NCI-H774 (cell line): ENCODE results near the gene TMEM271.

Experiments used
- DNase-seq: peaks from one replicate; lab custom pipeline; 2025; lab: John Stamatoyannopoulos, UW

The TMEM271 gene, protein sequence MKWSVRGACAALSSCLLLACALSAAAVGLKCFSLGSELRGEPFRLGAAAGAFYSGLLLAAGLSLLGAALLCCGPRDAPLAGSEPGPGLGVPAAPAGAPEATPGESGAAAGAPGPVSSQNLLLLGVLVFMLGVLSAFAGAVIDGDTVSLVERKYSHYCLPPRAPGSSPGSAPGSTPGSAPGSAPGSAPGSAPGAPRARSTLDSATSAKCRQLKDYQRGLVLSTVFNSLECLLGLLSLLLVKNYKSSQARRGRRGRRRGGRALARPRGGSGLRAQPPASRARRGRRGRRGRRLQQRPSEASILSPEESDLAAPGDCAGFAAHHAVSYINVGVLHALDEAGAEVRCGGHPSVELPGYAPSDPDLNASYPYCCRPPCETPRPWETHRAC

DNA sequence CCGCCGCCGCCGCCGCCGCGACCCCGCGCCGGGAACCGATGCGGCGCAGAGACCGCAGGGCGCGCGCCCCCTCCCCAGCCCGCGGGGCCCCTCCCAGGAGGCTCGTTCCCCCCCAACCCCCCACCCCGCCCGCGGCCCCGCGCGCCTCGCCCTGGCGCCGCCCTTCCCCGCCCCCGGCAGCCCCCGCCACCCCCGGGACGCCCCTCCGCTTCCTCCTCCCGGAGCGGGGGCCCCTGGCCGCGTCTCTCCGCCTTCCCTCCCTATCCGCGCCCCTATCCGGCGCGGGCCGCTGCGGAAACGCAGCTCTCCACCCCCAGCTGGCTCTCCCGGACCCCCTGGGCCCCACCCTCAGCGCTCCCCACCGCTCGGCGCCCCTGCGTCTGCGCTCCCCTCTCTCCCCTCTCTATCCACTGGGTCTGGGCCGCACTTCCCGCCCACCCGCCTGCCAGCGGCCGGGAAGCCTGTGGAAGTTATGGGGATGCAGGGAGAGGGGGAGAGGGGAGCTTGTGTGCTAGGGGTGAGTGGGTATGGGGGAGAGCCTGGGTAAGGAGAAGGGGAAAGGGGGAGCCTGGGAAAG lies at the start of gene TMEM271:
TSS of gene TMEM271 (minus strand) at position 51 of the 577 bp plus-strand sequence. CDS start 233 bp downstream, outside the sequence.
- no peak for DNase-seq

DNA sequence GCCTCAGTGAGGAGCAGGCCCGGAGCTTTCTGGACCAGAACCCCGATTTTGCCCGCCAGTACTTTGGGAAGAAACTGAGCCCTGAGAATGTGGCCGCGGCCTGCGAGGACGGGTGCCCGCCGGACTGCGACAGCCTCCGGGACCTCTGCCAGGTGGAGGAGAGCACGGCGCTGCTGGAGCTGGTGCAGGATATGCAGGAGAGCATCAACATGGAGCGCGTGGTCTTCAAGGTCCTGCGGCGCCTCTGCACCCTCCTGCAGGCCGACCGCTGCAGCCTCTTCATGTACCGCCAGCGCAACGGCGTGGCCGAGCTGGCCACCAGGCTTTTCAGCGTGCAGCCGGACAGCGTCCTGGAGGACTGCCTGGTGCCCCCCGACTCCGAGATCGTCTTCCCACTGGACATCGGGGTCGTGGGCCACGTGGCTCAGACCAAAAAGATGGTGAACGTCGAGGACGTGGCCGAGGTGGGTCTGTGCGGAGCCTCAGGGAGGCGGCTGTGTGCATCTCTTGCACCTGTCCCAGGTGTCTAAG lies 49.6 kb upstream of the TMEM271 start:
- no peak for DNase-seq

DNA sequence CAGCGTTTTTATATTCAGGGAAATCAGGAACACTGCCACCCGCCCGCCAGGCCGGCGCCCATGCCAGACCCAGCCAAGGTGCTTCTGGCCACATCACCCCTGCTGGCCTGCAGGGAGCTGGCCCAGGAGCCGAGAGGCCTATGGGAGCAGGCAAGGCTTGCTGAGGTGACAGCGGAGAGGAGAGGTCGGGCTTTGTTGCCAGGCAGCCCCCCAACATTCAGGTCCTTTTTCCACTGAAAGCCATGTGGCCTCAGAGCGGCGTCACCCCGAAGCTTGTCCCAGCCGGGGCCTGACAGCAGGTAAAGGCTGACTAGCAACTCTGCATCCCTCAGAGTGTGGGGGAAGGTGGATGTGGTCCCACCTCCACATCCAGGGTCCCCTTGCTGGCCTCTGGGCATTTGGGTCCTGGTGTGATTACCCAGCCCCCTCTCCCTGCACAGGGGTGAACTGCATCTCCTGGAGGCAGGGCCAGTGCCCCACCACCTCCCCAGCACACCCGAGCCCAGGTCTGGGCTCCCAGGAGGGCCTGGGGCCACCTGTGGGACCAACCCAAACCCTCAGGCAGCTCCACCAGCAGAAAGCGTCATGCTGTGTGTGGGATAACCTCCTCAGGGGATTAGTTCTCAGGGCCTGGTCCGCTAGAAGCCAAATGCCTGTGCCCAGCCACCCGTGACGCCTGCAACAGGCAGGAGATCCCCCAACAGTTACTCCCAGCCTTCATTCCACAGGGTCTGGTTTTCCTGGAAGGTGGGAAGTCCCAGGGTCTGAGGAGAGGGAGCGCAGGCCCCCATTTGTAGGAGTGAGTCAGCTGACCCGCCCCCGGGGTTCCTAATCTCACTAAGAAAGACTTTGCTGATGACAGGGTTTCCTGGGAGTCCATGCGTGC lies 48.9 kb upstream of the TMEM271 start, which contains the start of gene PDE6B:
TSS of gene PDE6B (plus strand) at position 869 of the 886 bp plus-strand sequence. CDS start 54 bp downstream, outside the sequence.
- no peak for DNase-seq

DNA sequence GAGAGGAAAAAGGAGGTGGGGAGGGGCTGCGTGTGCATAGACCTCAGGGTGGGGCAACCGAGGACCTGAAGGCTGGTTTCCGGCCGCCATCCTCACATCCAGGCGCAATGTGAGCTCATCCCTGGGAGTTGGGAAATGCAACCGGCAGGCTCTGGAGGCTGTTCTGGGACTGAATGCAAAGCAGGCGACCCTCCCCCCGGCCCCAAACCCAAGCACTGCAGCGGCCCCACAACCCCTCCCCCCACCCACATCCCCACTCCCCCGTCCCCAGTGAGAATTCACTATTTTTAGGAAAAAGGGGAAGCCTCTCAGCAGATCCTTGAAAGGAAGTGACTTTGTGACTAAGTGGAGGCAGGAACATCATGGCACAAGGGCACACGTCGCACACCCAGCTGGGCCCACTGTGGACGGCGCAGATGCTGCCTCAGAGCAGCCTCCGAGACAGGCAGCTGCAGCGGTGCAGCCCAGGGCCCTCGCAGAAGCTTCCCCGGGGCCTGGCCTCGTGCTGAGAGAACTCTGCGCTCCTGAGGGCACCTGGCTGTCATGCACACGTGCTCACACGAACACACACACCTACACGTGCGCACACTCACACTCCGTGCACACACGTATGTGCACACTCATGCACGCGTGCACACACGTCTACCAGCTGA lies 47.9 kb upstream of the TMEM271 start:
- DNase-seq = no peak

DNA sequence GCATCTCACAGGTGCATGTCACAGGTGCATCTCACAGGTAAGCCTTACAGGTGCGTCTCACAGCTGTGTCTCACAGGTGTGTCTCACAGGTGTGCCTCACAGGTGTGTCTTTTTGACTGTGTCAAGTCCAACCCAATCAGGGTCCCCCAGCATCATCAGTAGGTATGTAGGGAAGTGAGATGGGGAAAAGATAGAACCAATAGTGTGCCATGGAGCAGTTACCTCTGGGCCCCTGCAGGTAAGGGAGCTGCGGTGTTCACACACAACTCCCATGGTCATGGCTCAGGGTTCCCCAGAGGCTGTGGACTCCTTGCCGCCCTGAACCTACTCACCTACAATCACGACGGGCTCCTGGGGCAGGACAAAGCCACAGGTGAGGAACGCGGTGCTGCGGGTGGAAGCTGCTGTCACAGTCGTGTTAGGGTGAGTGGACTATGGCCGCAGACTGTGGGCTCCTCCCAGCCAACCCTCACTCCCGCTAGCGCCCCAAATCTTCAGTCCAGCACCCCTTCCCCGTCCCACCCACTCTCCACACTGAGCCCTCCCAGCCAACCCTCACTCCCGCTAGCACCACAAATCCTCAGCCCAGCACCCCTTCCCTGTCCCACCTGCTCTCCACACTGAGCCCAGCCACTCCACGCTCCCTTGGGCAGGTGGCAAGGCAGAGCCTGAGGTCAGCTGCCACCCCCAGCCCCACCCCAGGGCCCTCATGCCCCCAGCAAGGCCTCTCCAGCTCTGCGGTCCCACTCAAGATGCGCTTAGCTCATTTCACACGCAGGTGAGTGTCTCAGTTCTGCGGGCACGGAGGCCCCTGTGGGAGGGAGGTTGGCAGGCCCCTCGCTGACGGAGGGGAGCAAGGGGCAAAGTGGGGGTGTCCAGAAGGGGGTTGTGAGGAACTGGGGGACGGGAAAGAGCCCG lies 47.2 kb upstream of the TMEM271 start:
- DNase-seq = no peak

DNA sequence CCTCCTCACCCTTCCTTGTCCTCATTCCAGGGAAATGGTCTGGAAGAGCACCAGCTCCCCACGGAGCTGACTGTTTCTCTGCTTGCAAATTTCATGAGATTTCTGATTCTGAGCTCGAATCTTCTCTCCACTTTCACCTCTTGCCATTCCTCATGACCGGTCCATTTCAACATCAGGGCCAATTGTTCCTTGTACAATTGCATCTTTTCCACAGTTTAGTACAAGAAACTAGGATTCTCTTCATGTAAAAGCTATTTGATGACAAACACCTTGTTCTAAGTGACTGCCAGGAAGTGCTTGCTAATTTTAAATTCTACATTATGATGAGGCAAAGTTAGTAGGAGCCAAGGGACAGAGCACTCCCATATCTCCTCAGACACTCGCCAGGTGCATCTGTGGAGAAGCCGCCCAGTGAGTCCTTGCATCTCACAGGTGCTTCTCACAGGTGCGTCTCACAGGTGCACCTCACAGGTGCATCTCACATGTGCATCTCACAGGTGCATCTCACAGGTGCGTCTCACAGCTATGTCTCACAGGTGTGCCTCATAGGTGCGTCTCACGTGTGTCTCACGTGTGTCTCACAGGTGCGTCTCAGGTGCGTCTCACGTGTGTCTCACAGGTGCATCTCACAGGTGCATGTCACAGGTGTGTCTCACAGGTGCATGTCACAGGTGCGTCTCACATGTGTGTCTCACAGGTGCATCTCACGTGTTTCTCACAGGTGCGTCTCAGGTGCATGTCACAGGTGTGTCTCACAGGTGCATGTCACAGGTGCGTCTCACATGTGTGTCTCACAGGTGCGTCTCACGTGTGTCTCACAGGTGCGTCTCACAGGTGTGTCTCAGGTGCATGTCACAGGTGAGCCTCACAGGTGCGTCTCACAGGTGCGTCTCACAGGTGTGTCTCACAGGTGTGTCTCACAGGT lies 46.2 kb upstream of the TMEM271 start:
- DNase-seq = no peak

DNA sequence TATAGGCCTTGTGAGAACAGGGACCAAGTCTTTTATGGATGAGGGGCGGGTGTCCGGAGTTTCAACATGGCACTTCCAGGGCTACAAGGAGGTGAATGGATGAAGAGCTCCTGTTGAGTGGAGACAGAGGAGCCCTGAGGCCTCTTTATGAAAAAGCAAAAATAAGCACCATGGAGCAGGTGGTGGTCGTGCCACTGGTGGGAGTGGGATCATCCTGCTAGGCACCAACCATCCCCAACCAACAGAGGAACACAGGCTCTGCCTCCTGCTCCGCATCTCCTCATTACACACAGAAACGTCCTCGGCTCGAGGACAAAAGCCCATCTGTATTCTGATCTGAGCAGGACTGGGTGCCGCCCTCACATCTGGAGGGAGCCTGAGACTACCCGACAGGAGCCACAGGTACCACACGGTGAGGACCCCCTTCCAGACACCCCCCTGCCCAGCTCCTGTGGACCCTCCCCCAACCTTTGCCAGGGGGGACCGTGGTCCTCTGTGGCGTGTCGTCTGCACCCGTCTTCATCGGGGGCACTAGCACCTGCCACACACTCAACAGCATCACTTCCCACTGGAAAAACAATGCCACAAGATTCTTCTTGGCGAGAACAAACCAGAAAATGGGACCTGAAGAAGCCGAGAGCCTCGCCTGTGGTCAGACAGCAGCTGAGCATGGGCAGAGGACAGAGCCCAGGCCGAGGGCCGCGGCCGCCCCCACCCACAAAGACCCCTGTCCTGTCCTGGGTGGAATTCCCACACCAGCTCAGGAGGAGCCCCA lies 45.4 kb upstream of the TMEM271 start:
- DNase-seq = no peak

DNA sequence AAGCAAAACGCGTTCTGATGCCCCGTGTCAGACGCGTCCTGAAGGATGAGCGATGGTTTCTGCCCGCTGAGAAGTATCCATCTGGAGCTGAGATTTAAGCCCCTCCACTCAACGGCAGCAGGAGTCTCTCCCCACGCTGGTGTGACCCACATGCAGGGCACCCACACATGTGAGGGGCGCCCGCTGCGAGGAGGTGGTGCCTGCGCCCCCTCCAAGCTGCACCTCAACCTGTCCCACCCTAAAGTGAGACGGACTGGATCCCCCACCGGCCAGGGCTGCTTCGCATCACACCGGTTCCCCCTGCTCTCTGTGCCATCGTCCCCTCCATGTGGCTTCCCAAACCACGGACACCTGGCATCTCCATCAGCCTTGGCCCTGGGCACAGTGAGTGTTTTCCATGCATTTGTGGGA lies 44.8 kb upstream of the TMEM271 start:
- no peak for DNase-seq

DNA sequence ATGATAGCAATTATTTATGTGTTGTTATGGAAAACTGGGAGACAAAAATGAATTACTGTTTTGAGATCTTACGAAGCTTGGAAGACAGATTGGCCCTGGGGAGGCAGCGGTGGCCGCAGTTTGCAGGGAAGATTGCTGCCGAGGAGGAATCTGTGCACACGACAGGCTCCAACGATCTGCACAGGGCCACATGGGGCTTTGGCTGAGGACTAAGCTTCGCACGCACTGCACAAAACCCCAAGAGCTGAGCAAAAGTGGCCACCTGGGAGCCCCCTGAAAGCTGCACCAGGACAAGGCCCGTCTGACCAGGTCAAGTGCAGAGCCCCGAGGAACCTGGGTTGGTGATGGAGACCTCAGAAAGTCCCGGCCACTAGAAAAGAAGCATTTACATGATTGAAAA lies 44.1 kb upstream of the TMEM271 start:
- DNase-seq = no peak

DNA sequence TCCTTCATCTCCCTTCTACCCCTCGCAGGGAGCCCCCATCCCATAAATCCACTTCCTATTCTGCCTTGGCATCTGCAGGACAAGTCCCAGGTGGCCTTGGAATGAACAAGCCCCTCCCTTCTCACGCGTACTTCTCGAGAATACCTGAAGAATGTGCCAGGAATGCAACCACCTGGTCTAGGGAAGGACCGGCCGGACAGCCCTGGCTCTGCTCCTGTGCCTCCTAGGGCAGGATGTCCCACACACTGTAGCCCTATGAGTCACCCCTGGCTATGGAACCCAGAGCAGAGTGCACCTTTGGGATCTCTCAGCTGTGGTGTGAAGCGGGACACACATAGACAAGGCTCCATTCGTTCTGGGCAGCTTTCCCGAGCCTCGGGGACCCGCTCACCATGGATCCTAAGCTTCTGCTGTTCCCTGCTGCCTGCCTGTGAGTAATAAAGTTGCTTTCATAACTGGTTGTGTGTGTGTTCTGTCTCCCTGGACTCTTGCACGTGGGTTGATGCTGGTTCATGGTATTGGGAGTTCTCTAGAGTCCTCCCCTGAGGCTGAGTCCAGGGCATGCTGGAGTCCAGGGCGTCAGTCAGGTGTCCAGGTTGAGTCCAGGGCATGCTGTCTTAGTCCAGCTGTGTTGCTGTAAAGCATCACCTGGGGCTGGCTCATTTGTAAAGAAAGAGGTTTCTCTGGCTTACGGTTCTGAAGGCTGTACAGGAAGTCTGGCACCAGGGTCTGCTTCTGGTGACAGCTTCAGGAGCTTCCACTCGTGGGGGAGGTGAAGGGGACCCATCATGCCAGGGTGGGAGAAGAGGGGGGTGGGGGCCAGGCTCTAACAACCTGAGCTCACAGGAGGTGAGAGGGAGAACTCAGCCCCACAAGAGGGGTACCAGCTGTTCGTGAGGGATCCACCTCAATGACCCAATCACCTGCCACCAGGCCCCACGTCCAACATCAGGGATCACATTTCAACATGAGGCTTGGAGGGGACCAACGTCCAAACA lies 41.8 kb upstream of the TMEM271 start:
- DNase-seq = no peak

DNA sequence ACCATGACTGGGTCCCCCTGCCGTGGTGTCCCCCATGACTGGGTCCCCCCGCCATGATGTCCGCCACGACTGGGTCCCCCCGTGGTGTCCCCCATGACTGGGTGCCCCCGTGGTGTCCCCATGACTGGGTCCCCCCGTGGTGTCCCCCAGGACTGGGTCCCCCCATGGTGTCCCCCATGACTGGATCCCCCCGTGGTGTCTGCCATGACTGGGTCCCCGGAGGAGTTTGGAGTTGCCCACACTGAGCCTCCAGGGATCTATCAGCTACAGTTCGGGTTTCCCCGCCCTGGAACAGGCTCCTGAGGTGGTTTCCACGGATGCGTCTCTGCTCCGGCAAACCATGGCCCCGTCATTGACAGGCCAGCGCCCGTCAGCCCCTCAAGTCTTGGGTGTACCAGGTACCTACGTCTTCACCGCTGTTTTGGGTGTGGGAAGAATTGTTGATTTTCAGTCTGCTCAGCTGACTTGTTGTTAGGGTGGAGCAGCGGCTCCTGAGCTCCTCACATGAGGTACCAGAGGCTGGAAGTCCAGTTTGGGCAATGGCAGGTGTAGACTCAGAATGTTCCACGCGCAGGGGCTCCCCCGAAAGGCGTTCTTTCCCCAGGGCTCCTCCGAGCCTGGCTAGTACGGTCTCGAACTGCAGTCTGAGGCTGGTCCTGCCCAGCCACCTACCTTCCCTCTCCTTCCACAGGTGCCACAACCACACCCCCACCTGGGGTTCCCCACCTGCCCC lies 41.0 kb upstream of the TMEM271 start:
- no peak for DNase-seq

DNA sequence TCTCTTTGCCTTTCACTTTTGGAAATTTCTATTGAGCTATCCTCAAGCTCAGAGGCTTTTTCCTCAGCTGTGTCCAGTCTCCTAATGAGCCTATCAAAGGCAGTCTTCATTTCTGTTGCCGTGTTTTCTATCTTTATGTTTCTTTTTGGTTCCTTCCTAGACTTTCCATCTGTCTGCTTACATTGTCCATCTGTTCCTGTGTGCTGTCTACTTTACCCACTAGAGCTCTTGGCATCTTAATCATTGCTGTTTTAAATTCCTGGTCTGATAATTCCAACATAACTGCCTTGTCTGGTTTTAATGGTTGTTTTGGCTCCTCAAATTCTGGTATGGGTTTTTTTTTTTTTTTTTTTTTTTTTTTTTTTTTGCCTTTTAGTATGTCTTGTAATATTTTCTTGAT lies 40.0 kb upstream of the TMEM271 start:
- no peak for DNase-seq

DNA sequence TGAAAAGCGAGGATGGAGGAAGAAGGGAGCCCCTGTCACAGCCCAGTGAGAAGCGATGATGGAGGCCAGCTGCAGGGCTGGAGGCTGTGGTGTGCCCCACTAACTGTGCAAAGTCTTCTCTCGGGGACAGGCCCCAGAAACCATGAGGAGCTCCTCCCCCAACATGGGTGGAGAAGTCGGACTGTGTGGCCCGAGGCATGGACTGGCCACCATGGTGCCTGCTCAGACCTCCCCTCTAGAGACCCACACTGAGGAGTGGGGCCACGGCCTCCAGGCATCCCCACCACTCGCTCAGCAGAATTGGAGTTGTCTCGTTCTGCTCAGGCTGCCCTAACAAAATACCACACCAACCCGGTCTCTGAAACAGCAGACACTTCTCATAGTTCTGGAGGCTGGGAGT lies 37.0 kb upstream of the TMEM271 start:
- no peak for DNase-seq

DNA sequence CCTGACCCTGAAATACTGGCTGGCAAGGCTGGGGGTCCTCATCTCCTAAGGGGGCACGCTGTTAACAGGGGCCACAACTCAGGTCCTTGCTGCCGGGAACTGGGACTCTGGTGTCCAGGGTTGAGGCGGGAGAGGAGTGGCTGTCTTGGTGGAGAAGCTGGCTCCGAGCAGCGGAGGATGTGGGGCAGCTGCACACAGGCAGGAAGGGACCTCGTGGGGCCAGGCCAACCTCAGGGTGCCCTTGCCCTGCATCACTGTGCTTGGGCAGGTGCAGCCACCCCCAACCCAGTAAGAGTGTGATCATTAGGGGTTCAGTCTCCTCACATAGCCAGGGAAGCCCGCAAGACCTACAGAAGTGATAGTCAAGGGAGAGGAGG lies 36.6 kb upstream of the TMEM271 start:
- DNase-seq = no peak

DNA sequence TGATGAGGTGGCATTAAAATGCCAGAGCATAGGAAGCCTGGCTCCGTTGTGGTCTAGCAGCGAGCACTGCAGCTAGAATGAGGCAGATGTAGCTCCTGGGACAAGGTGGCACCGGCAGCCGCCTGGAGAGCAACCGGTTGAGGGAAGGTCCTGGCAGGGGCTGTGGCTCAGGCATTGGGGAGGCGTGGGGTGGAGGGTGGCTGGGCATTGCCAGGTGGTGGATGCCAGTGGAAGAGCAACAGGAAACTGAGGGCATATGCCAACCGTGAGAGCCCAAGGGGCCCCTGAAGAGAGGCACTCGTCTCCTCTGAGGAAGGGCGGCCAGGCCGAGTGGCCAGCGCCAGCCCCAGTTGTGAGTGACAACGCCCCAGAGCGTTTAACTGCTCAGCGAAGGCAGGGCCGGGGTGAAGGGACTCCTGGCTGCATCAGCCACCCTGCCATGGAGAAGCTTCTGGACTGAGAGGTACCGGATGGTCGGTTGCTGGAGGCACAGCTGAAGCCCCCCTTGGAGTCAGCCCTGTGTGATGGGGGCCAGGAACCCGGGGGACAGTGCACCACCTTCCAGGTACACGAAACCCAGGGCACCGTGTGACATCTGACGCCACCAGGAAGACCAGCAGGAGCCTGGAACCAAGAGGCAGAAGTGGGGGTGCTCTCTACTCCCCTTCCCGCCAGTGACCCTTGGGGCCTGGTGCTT lies 36.1 kb upstream of the TMEM271 start:
- DNase-seq = no peak
